NT2/D1 (cell line): Measurements from ENCODE around the gene ATN1.

Experiments used
- SUZ12 ChIP-seq: IDR thresholded peaks from 2 replicates; pipeline ENCODE4 v1.6.1; 2011; ENCODE audit not compliant: insufficient read length, insufficient read depth; ENCODE audit errors: extremely low read depth
- YY1 ChIP-seq: IDR thresholded peaks from 2 replicates; pipeline ENCODE4 v1.6.1; 2011; ENCODE audit not compliant: insufficient read length, insufficient read depth

DNA sequence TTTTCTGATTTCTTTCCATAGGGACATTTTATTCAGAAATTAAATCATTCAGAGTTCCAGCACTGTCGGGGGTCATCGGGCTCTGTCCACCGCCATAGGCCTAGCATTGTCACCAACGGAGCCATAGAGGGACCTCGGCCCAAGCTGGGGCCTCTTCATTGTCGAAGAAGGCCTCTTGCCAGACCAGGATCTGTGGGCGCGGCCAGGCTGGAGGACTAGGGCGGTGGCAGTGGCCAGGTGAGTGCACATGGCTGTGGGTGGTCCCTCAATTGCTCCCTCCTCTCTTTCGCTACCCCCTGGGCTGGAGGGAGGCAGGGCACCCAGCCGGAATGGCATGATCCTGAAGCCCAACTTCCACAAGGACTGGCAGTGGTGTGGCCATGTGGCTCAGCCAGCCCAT, 44.1 kb upstream of the ATN1 start:
- no peak for TF ChIP-seq YY1
- no peak for TF ChIP-seq SUZ12
